GM18520 (cell line): Measurements from ENCODE around the gene MYBPC3.
"Not testable (repeated sequence)": the region's sequence is repeated elsewhere in the genome, so short reads cannot be mapped to it uniquely, and the experiment has no call there.

Experiments used
- ATAC-seq: cut with Tn5 transposase; IDR thresholded peaks from one replicate; pipeline ENCODE4 v1.9.1; 2021; ENCODE audit not compliant: unreplicated experiment

The MYBPC3 gene

DNA sequence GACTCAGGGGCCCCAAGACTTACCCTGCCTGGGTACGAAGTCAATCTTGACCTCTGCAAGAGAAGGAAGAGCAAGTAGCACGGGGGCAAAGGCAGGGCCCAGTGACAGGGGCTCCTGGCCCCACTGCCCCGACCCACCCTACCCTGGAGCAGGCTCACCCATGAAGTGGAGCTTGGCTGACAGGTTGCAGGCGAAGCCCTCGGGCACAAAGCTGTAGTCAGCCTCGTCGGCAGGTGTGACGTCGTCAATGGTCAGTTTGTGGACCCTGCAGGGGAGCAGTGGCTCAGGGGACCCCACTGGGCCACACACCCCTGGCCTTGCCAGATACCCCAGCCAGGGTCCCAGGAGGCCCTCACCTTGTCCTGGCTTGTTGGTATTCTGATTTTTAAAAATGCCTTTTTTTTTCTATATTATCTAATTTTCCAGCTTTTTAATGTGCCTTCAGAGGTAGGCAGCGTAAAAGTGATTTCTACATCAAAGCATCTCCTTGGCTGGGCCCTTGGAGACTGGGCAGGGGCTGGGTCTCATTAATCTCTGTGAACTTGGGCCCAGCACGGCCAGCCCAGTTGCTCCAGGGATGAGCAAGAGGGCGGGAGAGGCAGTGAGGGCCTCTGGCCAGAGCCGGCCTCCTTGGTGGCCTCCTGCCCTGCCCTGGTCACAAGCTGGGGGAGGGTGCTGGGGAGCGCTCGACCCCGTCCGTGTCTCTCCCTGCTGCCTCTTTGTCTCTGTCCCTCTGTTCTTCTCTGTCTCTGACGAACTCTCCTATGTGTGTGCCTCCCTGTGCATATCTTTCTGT lies 11.3 kb downstream of the MYBPC3 start:
- no peak for ATAC-seq

DNA sequence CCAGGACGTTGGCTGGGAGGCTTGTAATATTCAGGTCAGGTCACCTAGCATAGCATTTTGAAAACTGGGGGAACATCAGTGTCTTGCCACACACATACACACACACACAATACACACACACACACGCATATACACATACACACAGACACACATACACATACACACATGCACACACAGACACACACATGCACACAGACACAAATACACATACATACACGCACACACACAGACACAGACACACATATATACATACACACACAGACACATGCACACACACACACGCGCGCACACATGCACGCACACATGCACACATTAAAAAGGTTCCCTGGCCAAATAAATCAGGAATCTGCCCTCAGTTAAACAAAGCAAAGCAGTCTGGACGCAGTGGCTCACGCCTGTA lies 12.5 kb downstream of the MYBPC3 start:
- no peak for ATAC-seq

DNA sequence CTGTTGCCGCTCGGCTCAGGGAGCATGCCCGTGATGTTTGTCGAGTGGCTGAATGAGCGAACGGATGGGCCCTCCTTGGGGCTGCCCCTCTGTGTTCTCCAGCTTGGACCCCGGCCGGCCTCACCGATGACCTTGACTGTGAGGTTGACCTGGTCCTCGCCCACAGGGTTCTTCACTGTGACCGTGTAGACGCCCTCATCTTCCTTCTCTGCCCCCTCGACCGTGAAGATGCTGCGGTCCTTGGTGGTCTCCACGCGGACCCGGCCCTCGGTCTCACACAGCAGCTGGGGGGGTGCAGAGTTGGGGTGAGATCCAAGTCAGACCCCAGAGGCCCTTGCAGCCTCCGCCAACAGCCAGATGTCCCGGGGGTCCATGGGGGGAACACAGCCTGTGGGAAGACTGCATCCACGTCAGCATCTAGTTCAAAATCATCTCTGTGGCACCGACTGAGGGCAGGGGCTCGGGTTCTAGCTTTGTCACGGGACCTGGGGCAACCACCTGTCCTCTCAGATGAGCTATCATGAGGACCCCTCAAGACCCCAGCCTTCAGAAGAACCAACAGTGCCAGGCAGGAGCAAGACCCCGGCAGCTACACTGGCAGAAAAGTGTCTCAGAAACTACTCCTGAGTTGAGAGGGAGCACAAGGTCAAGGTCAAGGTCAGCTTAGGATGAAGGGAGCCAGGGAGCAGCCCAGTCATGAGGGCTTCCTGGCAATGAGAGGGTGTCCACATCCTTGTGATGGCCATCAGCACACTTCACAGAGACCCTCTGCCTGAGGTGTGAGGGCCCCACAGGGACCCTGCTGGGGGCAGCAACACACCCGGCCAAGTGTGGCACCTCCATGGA lies 13.9 kb downstream of the MYBPC3 start:
- no peak for ATAC-seq

DNA sequence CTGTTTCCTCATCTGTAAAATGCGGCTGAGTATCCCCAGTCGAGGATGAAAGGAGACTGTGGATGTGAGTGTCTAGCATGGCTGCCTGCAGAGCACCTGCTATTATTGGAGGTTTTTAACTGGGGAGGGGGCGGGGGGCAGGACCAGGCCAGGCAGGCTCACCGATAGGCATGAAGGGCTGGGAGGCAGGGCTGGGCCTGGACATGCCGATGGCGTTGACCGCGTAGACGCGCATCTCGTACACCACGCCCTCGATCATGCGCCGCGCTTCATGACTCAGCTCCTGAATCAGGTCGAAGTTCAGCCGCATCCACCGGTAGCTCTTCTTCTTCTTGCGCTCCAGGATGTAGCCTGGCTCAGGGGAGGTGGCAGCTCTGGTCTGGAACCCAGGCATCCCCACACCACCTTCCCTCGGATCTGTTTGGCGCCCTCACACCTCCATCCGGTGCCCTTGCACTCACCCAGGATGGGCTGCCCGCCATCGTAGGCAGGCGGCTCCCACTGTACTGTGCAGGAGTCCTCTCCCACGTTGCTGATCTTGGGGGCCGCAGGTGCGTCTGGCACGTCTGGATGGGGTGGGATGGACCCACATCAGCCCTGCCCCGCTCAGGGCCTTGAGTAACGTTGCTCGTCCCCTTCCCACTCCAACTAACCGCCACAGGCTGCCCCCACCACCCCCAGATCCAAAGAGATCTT lies 15.1 kb downstream of the MYBPC3 start:
- no peak for ATAC-seq

DNA sequence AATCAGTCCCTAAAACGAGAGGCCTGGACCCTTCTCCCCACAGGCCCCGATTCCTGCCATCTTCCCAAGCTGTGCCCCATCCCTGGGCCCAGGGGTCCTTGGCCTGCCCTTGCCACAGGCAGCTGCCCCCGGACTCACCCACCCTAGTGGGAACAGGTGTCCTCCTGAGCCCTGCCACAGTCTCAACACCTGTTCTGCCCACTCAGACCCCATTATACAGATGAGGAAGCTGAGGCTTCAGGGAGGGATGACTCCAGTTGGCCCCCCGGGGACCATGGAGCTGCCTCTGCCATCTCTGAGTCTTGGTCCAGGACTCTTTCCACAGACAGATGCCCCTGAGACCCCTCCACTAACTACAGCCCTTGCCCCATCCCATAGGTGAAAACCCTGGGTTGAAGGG lies 15.9 kb downstream of the MYBPC3 start:
- ATAC-seq: no peak

DNA sequence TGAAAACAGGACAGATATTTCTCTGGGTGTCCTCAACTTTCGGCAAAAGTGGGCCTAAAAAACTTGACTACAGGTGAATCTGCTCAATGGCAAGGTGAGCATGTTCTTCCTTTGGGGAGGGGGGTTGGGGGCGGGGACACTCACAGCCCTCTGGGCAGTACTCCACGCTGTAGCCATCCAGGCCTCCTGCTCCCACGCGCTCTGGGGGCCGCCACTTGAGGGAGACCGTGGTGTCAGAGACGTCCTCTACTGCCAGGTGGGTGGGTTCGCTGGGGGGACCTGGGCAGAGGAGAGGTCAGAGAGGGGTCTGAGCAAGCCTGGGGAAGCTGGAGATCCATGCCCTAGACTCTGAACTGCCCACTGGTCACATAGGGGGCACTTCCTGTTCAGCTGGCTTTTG lies 16.8 kb downstream of the MYBPC3 start:
- no peak for ATAC-seq

DNA sequence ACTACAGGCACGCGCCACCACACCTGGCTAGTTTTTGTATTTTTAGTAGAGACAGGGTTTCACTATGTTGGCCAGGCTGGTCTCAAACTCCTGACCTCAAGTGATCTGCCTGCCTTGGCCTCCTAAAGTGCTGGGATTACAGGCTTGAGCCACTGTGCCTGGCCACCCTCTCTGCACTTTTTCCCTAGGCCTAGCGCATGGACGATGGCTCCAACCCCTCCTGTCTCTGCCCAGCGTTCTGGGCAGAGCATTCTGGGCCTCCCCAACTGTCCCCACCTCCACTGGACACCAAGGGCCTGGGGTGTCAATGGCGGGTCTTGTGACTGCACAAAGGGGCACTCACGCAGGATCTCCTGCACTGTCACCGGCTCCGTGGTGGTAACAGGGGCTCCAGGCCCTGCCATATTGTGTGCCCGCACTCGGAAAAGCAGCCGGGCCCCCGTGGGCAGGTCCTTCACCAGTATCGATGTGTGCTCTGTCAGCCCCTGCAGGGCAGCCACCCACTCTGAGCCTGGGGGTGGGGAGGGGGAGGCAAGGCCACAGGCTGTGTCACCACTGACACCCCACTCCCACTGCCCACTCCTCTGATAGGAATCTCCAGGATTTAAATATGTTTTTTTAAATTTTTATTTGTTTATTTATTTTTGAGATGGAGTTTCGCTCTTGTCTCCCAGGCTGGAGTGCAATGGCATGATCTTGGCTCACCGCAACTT lies 17.6 kb downstream of the MYBPC3 start:
- not testable (repeated sequence) for ATAC-seq

DNA sequence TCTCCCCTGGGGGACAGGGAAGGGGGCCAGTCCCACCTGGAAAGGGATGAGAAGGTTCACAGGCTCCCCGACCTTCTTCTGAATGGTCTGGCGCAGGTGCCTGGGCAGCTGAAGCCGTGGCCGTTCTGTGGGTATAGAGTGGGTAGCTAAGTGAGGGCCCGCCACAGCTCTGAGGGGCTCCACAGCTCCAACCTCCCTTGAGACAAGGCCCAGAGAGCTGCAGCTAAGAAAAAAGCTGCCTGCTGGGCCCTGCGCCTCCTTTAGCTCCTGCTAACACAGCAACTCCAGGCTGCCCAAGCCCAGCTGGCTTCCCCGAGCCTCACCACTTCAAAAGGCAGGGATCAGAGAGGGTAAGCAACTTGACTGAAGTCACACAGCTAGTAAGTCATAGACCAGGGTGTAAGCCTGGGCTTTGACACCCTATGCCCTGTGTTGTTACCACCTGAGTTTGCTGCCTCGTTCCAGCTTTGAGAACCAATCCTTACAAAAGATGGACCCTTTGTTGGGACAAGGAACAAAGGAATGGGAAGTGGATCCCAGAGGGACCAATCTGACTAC lies 18.5 kb downstream of the MYBPC3 start:
- no peak for ATAC-seq

DNA sequence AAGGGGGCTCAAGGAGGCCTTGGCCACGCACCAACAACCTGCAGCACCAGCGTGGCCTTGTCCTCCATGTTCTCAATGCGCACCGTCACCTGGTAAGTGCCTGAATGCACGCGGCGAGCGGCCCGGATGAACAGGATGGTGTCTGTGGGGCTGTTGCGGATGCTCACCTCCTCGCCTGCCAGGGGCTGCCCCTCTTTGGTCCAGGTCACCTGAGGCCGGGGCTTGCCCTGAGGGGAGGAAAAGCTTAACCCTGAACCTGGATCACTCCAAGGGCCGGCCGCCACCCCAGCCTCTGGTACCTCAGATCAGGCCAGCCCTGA lies 19.0 kb downstream of the MYBPC3 start:
- no peak for ATAC-seq

DNA sequence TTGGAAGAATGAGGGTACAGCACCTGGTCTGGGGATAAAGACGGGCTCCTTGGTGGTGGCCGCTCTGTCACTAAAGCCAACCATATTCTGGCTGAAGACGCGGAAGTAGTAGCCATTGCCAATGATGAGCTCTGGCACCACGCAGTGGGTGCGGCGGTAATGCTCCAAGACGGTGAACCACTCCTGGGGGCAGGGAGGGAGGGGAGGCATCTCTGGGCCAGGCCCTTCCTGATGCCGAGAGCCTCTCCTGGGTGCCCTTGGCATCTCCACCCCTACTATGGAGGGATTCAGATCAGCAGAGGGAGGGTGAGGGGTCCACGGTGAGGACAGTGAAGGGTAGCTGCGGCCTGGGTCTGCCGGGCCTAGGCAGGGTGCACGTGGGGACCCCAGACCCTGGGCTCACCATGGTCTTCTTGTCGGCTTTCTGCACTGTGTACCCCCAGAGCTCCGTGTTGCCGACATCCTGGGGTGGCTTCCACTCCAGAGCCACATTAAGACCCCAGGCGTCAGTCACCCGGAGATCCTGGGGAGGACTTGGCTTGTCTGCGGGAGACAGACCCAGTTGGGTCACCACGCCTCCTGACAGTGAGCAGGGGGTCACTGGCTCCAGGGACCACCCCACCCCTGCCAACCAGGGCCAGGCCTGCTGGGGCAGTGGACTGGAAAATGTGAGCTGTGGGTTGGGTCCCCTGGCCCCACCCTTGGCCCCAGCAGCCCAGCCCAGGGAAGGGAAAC lies 19.5 kb downstream of the MYBPC3 start:
- no peak for ATAC-seq

DNA sequence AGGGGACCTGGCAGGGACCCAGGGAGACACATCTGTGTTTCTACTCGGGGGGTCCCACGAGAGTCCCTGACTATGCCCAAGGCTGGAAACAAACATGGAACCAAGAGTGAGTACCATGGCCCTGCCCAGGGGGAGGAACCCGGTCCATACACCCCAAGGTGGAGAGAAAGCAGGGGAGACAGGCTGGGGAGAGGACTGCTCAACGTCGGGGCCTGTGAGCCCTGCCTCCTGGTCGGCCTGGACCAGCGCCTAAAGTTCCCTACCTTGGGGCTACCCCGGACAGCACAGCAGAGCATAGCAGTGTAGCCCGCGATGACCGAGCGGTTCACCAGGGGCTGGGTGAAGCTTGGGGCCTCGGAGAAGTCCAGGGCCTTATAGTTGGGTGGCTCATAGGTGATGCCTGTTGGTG lies 20.2 kb downstream of the MYBPC3 start:
- ATAC-seq: no peak

DNA sequence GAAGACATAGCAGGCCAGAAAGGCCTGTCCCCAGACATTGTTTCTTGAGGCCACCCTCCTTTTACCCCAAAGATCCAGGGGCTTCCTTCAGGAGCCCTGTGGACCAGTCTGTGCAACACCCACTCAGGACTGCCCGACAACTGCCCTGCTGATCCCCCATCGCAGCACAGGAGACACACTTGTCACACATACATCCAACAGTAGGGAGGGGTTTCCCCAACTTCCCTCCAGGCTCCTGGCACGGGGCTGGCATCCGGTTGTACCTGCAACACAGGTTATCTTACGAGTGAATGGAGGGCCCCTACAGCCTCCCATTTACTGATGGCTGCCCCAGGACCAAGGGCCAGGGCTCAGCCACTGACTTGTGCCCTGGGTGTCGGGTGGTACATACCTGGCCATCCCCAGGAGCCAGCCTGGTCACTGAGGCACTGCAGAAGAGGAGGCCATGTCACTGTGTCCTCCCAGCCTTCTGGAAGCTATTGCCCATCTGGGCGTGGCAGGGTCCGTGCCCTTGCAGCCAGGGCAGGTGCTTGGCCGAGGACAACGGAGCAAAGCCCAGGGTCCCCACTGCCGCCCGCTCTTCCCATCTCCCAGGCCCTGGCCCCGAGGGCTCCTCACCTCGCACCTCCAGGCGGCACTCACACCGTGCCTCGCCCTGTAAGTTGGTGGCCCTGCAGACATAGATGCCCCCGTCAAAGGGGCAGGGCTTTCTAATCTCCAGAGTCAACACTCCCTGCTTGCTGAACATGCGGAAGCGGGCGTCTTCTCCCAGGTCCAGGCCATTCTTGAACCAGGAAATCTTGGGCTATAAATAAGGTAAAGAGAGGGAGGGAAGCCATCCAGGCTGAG lies 20.8 kb downstream of the MYBPC3 start:
- ATAC-seq: no peak

DNA sequence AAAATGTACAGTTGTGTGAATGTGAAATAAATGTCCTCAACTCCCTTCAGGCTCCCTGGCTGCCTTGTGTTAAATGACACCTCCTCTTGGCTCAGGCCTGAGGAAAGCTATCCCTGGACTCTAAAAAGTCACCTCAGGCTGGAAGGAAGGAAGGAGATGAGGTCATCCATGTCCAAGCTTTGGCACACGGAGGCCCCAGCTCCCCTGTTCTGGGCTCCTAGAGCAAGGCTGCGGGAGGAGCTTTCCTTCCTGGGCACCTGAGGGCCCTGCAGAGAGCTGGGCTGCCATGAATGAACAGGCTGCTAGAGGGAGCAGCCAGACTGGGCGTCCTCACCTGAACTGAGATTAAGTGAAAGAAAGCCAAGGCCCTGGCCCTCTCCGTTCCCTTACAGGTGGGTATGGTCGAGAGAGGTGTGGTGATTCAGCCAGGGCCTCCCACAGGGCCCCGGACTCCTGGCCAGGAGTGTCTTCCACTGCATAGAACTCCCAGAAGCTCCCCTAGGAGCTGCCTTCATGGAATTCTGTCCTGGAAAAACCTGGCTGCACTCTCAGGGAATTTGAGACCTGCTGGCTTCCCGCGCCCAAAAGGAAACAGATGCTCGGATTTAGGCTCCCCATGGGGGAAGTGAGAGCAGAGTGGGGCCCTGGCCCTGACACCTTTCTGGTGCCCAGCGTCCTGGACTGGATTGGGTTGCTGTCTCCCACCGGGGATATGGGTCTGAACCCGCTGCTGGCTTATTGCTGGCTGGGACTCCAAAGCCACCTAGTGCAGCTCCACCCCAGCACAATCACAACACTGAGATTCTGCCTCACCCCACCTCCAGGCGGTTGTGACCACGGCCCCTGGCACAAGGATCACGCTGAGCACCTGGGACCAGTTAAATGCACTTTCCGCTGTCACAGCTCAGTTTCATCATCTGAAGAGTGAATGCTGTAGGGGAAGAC lies 22.2 kb downstream of the MYBPC3 start:
- ATAC-seq: no peak

DNA sequence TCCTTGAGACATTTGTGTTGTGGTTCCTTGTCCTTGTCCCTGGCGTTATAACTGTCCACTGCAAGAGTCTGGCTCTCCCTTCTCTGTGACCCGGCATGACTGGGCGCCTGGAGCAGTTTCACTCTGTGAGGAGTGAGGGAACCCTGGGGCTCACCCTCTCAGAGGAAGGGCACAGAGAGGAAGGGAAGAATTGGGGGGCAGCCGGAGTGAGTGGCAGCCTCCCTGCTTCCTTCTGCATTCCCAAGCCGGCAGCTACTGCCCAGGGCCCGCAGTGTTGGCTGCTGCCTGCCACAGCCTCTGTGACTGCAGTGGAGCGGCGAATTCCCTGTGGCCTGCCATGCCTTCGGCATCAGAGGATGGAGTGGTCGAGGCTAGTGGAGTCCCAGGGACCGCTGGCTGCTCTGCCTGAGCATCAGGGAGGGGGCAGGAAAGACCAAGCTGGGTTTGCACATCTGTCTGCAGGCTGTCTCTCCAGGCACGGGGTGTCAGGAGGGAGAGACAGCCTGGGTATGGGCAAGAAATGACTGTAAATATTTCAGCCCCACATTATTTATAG lies 23.0 kb downstream of the MYBPC3 start:
- no peak for ATAC-seq

DNA sequence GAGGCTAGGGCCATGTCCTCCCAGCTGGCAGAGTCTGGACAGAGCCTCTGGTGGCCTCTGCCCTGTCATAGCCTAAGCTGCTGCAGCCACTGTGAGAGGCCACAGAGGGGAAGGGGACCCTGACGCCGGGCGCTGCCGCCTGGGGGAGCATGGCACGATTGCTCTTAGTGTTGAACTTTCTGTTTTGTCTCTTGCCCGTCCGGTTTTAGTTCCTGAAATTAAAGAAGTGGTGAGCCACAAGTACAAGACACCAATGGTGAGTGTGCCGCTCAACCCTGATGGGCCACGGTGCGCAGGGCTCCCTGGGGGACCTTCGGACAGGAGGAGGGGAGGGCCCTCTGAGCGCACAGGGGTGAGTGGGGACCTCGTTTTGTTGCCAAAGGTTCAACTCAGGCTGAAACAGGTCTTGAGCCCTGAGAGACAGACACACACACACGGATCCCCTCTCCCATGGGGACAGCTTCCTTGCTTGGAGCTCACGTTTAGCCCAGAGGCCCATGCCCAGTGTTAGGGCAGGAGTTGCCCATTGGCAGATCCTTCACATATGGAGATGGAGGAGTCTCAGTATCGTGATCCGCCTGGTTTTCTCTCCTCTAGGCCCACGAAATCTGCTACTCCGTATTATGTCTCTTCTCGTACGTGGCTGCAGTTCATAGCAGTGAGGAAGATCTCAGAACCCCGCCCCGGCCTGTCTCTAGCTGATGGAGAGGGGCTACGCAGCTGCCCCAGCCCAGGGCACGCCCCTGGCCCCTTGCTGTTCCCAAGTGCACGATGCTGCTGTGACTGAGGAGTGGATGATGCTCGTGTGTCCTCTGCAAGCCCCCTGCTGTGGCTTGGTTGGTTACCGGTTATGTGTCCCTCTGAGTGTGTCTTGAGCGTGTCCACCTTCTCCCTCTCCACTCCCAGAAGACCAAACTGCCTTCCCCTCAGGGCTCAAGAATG lies 23.8 kb downstream of the MYBPC3 start:
- ATAC-seq: peak; percentile 71

DNA sequence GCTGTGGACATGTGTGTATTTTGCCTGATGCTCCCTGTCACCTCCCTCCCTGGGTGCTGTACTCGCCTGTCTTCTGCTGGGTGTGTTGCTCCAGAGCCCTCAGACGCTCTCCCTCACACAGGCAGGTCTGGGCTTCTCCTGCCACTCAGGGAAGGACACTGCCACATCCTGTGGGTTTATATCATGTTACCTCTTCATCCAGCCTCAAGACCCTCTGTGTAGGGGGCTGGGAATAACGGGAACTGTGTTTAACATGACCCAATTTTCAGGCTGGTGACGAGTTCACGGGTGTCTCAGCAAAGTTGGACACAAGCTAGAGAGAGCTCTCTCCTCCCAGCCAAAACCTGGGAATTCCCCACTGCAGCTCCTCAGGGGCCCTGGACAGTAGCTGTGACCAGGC lies 24.6 kb downstream of the MYBPC3 start:
- no peak for ATAC-seq

DNA sequence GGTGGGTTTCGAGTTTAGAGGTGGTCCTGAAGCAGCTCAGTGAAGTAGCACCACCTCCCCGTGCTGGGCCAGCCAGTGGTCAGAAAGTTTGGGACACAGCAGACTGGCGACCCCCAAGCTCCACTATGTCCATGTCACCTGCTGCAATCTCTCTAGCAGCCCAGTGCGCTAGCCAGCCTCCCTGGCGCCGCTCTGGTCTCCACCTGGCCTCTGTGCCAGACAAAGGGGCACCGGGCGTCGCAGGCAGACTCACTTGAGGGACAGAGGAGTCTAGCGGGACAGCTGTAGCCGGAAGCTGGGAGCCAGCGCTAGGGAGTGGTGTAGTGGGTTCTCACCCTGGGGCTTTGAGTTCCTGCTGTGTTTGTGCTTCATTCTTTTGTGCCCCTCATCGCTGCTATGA lies 25.5 kb downstream of the MYBPC3 start:
- ATAC-seq: no peak
